ENCODE data around the gene LIN28A.

The LIN28A gene

GRCh38 chr1:26438041-26438440, 27.4 kb downstream of the LIN28A start:
- no peak for DNase-seq (ENCODE audit: low read depth)

GRCh38 chr1:26440259-26440658, 29.6 kb downstream of the LIN28A start:
- no peak for DNase-seq (ENCODE audit: low read depth)

GRCh38 chr1:26449868-26450267, 39.3 kb downstream of the LIN28A start:
- no peak for DNase-seq (ENCODE audit: low read depth)

GRCh38 chr1:26450908-26451307, 40.3 kb downstream of the LIN28A start:
- DNase-seq (ENCODE audit: low read depth): no peak

GRCh38 chr1:26452459-26453183, 42.0 kb downstream of the LIN28A start:
- DNase-seq (ENCODE audit: low read depth): no peak

- DNase-seq (ENCODE audit: low read depth): no peak
Observed at GRCh38 chr1:26459148-26459547, 48.5 kb downstream of the LIN28A start.

GRCh38 chr1:26459573-26460031, 49.0 kb downstream of the LIN28A start:
- no peak for DNase-seq (ENCODE audit: low read depth)

- no peak for DNase-seq (ENCODE audit: low read depth)
Observed at GRCh38 chr1:26468911-26469310, 58.3 kb downstream of the LIN28A start.

- DNase-seq (ENCODE audit: low read depth): no peak
Observed at GRCh38 chr1:26469558-26469957, 58.9 kb downstream of the LIN28A start.

GRCh38 chr1:26470878-26471497, 60.4 kb downstream of the LIN28A start:
- DNase-seq (ENCODE audit: low read depth): no peak

- DNase-seq (ENCODE audit: low read depth): peak; percentile 8
Observed at GRCh38 chr1:26471498-26472319, 61.1 kb downstream of the LIN28A start.

GRCh38 chr1:26472320-26472900, 61.8 kb downstream of the LIN28A start, which contains the start of gene HMGN2:
Gene HMGN2 (plus strand): TSS chr1:26472440. CDS start chr1:26472613, 173 bp downstream.
- peak; percentile 77 for DNase-seq (ENCODE audit: low read depth)

- peak; percentile 90 for DNase-seq (ENCODE audit: low read depth)
Observed at GRCh38 chr1:26472901-26473845, 62.6 kb downstream of the LIN28A start.

- DNase-seq (ENCODE audit: low read depth): no peak
Observed at GRCh38 chr1:26474818-26475217, 64.2 kb downstream of the LIN28A start.

- no peak for DNase-seq (ENCODE audit: low read depth)
Observed at GRCh38 chr1:26475989-26476388, 65.4 kb downstream of the LIN28A start.

GRCh38 chr1:26476958-26477357, 66.3 kb downstream of the LIN28A start:
- no peak for DNase-seq (ENCODE audit: low read depth)

- no peak for DNase-seq (ENCODE audit: low read depth)
Observed at GRCh38 chr1:26477446-26478152, 67.0 kb downstream of the LIN28A start.

- no peak for DNase-seq (ENCODE audit: low read depth)
Observed at GRCh38 chr1:26478159-26478558, 67.5 kb downstream of the LIN28A start.

GRCh38 chr1:26478988-26479387, 68.4 kb downstream of the LIN28A start:
- no peak for DNase-seq (ENCODE audit: low read depth)

Data from stimulated activated CD8-positive, alpha-beta memory T cell treated with anti-CD3 and anti-CD28 coated beads, Interleukin-7, amount 100 ng/mL, for 24 hours (primary cell).